ENCODE results near the gene ITGB4. TPM values are rescaled to one million over a fixed set of nuclear protein-coding genes. Genes with fewer than 3 reads are reported as not detected.

ITGB4 gene
- 0.39 and 0.54 TPM in 2 replicates for total RNA-seq

DNA sequence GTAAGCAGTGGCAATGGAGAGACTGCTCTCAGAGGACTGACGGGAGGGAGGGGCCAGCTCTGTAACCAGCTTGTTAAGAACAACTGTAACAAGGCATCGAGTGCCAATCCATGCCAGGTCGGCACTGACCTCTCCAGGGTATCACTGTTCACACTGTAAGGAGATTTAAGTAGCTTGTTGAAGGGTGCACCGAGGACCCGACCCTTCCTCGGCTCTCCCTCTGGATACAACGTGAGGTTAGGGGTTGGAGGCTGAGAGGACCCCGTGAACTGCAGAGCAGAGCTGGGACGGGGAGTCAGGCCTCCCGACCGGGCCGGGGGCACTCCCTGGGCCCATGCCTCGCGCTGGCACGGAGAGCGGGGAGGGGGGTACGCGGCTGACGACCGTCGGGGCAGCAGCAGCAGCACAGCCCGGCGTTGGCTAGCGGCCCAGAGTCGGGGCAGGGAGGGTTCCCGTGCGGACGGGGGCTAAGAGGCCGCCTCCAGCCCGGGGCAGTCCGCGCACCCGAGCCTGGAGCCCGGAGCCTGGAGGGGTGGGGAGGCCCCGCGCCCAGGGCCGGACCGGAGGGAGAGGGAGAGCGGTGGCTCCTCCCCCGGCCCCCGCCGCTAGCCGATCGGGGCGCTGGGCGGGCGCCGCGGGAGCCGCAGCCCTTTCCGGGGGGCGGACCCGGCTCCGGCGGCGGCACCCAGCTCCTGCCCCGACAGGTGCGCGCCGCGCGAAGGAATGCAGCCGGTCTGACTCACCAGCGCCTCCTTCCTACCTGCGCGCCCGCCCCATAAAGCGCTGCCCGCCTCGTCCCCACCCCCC, at the start of gene ITGB4:
Gene ITGB4, plus strand, starts transcription at position 804 of the 807 bp plus-strand sequence. CDS start 3,245 bp downstream, outside the sequence.

DNA sequence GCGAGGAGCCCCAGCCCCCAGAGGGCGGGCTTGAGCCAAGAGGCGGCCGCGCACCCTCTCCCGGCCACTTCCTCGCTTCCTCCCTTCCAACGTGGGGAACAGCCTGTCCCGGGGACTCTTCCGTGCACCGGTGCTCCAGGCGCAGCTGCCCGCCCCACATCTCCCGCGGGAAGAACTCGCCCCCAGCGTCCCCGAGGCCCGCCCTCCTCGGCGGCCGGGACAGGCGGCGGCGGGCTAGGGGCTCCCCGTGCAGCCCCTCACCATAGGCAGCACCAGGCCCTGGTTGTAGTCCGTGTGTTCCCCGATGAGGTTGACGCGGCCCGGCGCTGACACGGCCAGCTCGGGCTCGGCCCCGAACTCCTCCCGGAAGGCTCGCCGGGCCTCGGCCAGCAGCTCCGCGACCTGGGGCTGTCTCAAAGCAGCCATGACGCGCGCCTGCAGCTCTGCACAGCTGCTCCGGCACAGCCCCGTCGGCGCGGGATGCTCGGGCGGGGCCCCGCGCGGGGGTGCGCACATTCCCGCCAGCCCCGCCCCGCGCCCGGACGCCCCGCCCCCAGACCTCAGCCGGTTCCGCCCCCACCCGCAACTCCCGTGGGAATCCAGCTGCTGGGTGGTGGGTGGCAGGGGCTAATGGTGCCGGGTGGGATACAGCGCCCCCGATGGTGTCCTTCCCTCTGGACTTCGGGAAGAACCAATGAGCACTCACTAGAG, 43.6 kb downstream of the ITGB4 start, which contains the start of gene GALK1:
Gene GALK1, minus strand, starts transcription at position 482 of the 711 bp plus-strand sequence. Its CDS starts 56 bp downstream, at position 426.

DNA sequence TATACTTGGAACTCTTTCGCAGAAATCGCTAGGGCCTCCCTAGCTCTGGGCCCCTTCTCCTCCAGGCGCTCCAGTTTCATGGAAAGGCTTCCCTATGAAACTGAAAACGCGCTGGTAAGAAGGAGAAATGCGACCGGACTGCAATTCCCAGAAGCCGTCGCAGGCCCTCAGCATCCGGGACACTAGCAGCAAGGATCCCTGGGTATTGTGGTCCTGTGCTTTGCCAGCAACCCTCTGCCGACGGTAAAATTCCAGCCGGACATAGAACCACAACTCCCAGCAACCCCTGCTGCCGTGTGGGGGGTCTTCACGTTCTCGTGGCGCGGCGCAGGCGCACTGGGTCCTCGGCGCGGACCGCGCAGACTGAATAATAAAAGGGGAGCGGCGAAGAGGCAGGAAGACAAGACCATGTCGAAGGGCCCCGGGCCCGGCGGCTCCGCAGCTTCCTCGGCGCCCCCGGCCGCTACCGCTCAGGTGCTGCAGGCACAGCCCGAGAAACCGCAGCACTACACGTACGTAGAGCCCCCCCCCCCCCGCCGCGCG, 63.3 kb downstream of the ITGB4 start, which contains the start of gene UNK:
Gene UNK, plus strand, starts transcription at position 334 of the 543 bp plus-strand sequence. Its CDS starts 75 bp downstream, at position 409.

Other genes starting within 250 kb of the ITGB4 start
- gene CASKIN2, start 205.9 kb upstream of the ITGB4 start, total RNA-seq = 9.1 and 9.6 TPM in 2 replicates
- gene TSEN54, start 204.9 kb upstream of the ITGB4 start, total RNA-seq = 6.8 and 7.3 TPM in 2 replicates
- 0.13 and 0.32 TPM in 2 replicates for gene LLGL2, start 195.8 kb upstream of the ITGB4 start, total RNA-seq
- 4.2 and 5.6 TPM in 2 replicates for gene MYO15B, start 133.7 kb upstream of the ITGB4 start, total RNA-seq
- gene SMIM5, start 88.0 kb upstream of the ITGB4 start, total RNA-seq = 0.22 TPM in 1 of 2 replicates, not detected in the other
- 17.0 and 18.7 TPM in 2 replicates for gene RECQL5, start 54.3 kb upstream of the ITGB4 start, total RNA-seq
- 58.1 and 63.9 TPM in 2 replicates for gene SAP30BP, start 54.1 kb upstream of the ITGB4 start, total RNA-seq
- 28.8 and 34.8 TPM in 2 replicates for gene GALK1, start 43.7 kb downstream of the ITGB4 start, total RNA-seq
- 23.1 and 27.4 TPM in 2 replicates for gene UNK, start 63.3 kb downstream of the ITGB4 start, total RNA-seq
- 0.76 and 1.6 TPM in 2 replicates for gene UNC13D, start 122.9 kb downstream of the ITGB4 start, total RNA-seq
- gene WBP2, start 133.9 kb downstream of the ITGB4 start, total RNA-seq = 25.1 and 46.8 TPM in 2 replicates
- gene TRIM47, start 157.1 kb downstream of the ITGB4 start, total RNA-seq = 36.8 and 50.0 TPM in 2 replicates
- 14.7 and 20.3 TPM in 2 replicates for gene TRIM65, start 175.5 kb downstream of the ITGB4 start, total RNA-seq
- 21.3 and 27.6 TPM in 2 replicates for gene MRPL38, start 183.4 kb downstream of the ITGB4 start, total RNA-seq
- 8.9 and 9.5 TPM in 2 replicates for gene FBF1, start 219.6 kb downstream of the ITGB4 start, total RNA-seq

Measured in articular chondrocyte of knee joint (primary cell).